IMR-90 (cell line): ENCODE measurements around the gene FAM53B.
"Not testable (repeated sequence)": the region's sequence is repeated elsewhere in the genome, so short reads cannot be mapped to it uniquely, and the experiment has no call there.

Experiments used
- CEBPB ChIP-seq: IDR thresholded peaks from 2 replicates; pipeline ENCODE4 v1.6.1; 2012; ENCODE audit warnings: low read depth, low read length, improper control_type of control experiment
- CTCF ChIP-seq: conservative IDR thresholded peaks from 2 replicates; pipeline ENCODE4 v1.5.1; 2012; ENCODE audit warnings: mild to moderate bottlenecking, low read depth, low read length, improper control_type of control experiment
- MAFK ChIP-seq: IDR thresholded peaks from 2 replicates; pipeline ENCODE4 v1.6.1; 2012; ENCODE audit warnings: low read depth, low read length, improper control_type of control experiment
- POLR2A ChIP-seq: IDR thresholded peaks from 2 replicates; pipeline ENCODE4 v1.6.1; 2012; ENCODE audit warnings: mild to moderate bottlenecking, low read depth, low read length

- not testable (repeated sequence) for TF ChIP-seq POLR2A, MAFK, CTCF, CEBPB
Measured at GRCh38 chr10:124588341-124588735, 155.8 kb downstream of the FAM53B start.
